ENCODE data around the gene SGIP1. TPM values are rescaled to one million over a fixed set of nuclear protein-coding genes. Genes with fewer than 3 reads are reported as not detected.

SGIP1 gene
- total RNA-seq, 2 experiments from 2014 or later, result not detected

DNA sequence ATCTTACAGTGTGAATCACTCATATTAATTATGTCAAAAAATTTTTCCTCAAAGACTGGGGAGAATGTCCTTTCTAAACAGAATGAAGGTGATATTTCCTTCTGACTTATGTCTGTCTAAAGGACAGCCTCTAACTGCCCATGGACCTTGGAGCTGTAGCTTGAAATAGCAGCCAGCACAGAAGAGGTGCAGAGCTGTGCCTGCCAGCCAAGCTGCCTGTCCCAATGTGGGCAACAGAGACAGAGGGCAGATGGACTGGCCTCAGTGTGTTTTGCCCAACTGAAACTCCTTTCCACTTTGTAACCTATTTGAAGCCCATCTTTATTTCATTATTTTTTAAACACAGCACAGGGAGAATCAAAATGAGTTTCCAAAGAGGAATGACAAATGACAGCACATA is 120.7 kb downstream of the SGIP1 start:
- ChIA-PET CTCF (no interaction called here), POLR2A (no interaction called here)

DNA sequence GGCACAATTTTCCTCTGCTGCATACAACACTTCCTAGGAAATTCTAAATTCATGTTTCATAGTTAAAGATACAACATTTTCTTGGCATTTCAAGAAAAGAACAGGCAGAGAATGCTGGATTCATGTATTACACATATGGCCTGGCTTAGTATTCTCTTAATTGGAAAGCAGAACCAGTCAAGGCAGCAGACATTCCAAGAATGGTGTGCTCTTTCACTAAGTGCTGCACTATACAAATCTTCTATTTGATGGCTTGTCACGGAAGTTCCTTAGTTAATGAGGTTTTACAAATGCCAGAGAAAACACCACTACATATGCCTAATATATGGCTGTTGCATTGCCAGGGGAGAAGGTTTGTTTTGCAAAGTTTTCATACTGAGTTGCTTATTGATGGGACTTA is 137.5 kb downstream of the SGIP1 start:
- ChIA-PET CTCF (no interaction called here), POLR2A (no interaction called here)

DNA sequence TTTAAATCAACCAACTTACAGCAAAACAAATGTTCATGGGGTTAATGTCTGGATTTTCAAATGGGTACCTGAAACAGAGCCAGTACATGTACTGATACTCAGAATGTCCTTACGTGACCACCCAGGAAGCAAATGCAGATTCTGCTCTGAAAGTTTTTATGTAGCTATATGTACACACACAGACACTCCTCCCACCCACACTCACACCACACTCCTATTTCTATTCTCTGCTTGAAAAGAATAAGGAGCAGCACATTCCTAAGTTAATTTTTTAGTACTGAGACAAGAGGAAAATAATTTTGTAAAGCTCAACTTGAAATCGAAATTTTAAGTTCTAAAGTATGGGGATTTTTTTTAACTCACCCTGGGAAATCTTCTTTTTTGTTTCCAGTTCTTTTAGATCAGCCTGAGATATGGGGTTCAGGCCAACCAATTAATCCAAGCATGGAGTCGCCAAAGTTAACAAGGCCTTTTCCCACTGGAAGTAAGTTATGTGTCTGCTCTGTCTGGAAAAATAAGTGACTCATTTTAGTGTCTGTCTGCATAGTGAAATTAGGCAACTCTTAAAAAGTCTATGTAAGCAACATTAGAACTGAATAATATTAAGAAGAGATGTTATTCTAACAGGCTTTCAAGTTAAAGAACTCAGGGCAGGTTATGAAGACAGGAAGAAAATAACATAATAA is 142.8 kb downstream of the SGIP1 start:
- CTCF ChIA-PET, result no interaction called here
- POLR2A ChIA-PET, result no interaction called here

- ChIA-PET POLR2A (no interaction called here), CTCF (no interaction called here)
These were observed 144.2 kb downstream of the SGIP1 start for GRCh38 chr1:66678146-66678545.

DNA sequence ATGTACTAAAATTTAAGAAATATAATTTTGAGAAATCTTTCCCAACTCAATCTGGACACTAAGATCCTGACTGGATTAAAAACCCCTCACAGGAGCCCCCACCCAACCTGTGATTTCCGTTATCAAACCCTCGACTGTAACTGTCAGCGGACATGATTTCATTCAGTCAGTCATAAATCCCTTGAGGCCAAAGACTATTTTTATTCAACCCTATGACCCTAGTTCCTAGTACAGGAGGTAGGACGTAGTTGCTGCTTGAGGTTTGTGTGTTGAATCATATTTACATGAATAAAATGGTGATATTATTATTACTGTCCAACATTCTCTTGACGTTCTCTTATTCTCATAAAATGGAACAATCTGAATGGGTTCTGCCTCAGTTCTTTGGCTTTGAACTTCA is 145.2 kb downstream of the SGIP1 start:
- CTCF ChIA-PET, result no interaction called here
- POLR2A ChIA-PET, result no interaction called here

GRCh38 chr1:66681686-66682085 is 147.7 kb downstream of the SGIP1 start:
- CTCF ChIA-PET, result no interaction called here
- POLR2A ChIA-PET, result no interaction called here

GRCh38 chr1:66682106-66682505 is 148.2 kb downstream of the SGIP1 start:
- ChIA-PET CTCF (no interaction called here), POLR2A (no interaction called here)

GRCh38 chr1:66684353-66684752 is 150.4 kb downstream of the SGIP1 start:
- ChIA-PET POLR2A (no interaction called here), CTCF (no interaction called here)

GRCh38 chr1:66685265-66685664 is 151.3 kb downstream of the SGIP1 start:
- POLR2A ChIA-PET, result no interaction called here
- CTCF ChIA-PET, result no interaction called here

GRCh38 chr1:66685670-66686069 is 151.7 kb downstream of the SGIP1 start:
- ChIA-PET CTCF (no interaction called here), POLR2A (no interaction called here)

DNA sequence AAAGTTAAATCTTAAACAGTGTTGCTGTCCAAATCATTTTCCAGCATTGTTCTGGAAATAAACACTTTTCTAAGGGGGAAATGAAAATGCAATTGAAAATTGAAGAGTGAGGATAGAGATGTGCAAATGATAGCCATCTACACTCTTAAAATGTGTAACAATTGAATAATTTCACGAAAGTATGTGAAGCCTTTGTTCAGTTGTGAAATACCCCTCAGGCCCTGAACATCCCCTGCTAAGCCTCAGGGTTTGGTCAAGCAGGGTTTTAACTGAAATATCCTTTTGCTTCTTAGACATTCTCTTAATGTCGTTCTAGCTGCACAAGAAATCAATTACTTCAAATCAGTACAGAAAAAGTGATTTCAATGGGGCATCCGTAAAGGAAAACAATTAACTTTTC is 152.5 kb downstream of the SGIP1 start:
- ChIA-PET POLR2A (no interaction called here), CTCF (no interaction called here)

DNA sequence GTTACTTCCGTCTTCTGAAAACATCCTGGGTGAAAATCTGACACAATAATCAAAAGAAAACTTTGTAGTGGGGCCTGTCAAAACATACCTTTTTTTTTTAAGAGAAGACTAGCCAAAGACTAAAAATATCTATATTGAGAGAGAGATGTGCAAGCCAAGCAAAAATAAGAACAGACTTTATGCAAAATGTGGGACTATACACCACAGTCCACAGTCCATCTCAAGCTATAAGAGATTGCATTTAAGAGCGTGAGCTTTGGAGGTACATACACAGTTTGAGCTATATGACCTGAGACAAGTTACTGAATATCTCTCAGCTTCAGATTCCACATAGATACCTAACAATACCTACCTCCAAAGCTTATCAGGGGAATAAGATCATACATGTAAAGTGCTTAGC is 153.4 kb downstream of the SGIP1 start:
- CTCF ChIA-PET, result no interaction called here
- POLR2A ChIA-PET, result no interaction called here

GRCh38 chr1:66690666-66691381 is 156.9 kb downstream of the SGIP1 start:
- CTCF ChIA-PET, result interaction anchor here (0.7 kb wide), 1 partner anchor 15 kb away, joined by 3 read pairs; no protein-coding TSS in a partner anchor

GRCh38 chr1:66692681-66693080 is 158.7 kb downstream of the SGIP1 start:
- CTCF ChIA-PET, result no interaction called here
- POLR2A ChIA-PET, result no interaction called here

More at GRCh38 chr1:66690666-66691381, 156.9 kb downstream of the SGIP1 start:
- POLR2A ChIA-PET, result no interaction called here

DNA sequence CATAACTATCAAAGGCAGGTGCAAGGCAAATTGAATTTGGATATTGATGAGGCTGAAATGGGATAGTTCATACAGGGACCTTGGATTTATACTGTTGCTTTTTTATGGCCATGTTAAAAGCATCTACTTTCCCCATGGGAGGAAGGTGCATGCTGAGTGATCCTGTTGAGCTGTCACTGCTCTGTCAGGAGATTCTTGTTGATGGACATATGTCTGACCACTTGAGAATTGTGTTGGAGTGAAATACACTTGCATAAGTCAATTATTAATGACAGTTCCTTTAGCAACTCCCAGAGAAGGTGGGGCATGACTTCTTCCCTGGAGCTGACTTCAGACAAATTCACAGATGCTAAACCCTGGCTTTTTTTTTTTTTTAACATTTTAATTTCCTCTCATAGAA is 159.9 kb downstream of the SGIP1 start:
- ChIA-PET POLR2A (no interaction called here), CTCF (no interaction called here)

- POLR2A ChIA-PET, result no interaction called here
These were observed 161.2 kb downstream of the SGIP1 start for GRCh38 chr1:66695116-66695515.

GRCh38 chr1:66696771-66697170 is 162.8 kb downstream of the SGIP1 start:
- ChIA-PET POLR2A (no interaction called here), CTCF (no interaction called here)

More at GRCh38 chr1:66695116-66695515, 161.2 kb downstream of the SGIP1 start:
- CTCF ChIA-PET, result no interaction called here

DNA sequence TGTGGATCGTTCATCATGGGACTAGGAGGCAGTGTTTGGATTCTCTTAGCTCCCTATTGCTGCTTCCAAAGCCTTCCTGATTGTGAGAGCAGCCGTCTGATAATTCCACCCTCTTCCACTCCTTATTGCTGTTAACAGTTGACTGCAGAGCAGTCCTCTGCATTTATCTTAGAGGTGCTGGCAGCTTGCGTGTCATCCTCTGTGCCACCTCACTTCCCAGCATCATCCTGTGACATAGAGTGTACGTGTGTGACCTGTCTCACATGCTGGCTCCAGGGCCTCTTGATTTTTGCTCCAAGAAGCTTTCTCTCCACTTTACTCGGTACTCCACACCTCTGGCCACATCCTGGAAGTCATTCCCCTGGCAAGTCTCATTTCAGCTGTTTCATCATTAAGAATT is 165.3 kb downstream of the SGIP1 start:
- ChIA-PET CTCF (no interaction called here), POLR2A (no interaction called here)

DNA sequence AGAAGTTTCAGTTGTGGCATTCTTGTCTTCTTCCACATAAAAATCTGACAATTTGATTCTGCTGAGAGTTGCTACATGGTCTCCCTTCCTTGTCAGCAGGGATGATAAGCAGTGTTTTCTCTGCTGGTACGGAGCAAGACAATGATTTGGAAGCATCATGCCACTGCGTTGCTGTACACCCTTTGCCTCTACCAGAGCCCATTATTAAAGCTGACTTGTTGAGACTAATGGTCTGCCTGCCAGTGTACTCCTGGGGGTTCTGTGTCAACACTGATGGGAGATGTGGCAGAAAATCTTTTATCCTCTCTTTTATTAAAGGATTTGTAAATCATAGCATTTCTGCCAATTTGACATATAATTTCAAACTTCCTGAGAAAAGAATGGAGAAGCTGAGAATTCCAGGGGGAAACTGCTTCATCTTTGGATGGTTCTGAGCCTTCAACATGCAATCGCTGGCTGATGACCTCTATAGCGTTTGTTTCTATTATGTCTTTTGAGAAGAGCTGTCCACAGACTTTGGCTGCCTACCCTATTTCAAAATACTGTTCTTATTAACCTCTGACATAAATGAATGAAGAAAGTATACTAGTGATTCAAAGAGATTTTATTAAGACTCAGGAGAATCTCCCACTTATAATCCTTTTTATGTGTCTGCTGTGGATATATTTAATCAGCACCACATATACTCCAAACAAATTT is 170.4 kb downstream of the SGIP1 start:
- POLR2A ChIA-PET, result no interaction called here
- CTCF ChIA-PET, result no interaction called here

DNA sequence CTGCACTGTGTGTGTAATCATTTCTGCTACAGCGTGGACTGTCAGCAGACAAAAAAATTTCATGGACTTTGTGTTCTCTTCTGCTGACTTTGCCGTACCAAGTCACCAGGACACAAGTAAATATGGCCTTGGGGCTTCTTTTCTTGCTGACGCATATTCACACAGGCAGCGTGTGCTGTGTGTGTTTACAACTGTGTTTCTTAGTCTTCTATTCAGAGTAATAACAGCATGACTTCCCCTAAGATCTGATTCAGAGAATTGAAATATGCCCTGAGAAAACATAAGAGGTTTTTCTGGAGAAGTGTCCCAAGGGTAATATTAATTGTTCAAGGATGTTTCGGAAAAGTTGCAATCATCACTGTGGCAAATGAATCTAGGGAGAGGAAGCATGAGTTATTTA is 171.2 kb downstream of the SGIP1 start:
- ChIA-PET CTCF (no interaction called here), POLR2A (no interaction called here)

DNA sequence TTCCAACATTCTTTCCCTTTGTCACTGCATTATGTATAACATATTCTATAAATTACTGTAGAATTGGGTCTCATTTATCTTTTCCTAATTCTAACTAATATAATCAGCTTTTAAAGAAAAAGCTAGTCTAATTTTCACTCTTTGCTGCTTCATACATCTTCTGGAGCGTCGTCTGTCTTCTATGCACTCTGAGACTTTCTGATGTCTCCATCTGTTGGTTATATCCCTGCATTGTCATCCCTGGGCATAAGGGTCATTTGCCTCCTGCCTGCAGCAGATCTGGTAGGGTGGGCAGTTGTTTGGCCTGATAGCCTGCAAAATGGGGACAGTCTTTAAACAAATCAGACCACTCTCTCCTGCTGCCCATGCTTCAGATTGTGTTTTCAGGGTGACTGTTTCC is 177.5 kb downstream of the SGIP1 start:
- CTCF ChIA-PET, result no interaction called here

GRCh38 chr1:66712839-66713238 is 178.9 kb downstream of the SGIP1 start:
- CTCF ChIA-PET, result no interaction called here
- POLR2A ChIA-PET, result no interaction called here

More for the DNA sequence above, 177.5 kb downstream of the SGIP1 start:
- POLR2A ChIA-PET, result no interaction called here
